HG03521 (cell line): ENCODE measurements around the gene FAM193B.

Experiments used
- ATAC-seq: cut with Tn5 transposase; IDR thresholded peaks from one replicate; pipeline ENCODE4 v1.9.1; 2021; ENCODE audit warnings: mild to moderate bottlenecking, moderate library complexity; ENCODE audit not compliant: unreplicated experiment

Gene FAM193B

DNA sequence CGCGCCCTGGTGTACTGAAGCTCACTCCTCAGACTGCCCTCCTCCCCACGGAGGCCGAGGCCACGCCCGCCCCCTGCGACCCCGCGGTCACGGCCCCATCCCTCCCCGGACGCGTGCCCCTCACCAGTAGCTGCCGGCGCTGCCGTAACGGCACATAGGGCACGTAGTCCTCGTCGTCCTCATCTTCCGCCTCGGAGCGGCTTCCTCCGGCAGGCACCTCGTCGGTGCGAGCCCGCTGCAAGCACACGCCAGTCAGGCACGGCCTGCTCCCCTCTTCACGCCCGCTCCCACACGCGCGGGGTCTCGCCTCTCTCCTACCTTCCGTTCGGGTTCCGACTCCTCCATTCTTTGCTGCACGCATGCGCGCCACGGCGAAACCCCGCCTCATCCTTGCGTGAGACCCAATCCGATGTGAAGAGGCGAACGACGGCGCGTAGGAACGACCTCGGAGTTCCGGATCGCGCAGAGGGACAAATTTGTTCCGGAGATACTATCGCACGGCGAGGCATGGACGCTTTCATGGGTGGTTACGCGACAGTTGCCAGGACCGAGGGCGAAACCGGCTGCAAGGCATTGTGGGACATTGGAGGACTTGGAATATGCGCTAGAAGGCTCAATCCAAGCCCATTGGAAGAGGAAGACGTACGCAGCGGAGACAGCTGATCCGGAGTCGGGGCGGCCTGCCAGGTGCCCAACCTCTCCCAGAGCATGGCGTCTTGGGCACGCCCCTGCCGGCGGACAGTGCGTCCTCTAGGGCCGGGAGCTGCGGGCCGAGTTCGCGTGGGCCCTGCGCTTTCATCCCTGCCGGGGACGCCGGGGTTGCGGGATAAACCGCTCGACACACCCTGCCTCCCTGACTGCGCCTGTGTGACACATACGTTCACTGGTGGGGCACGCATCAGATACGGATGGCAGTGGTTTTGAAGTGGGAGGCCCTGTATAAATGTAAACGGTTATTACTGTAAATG is 37.5 kb downstream of the FAM193B start, which contains the start of gene DDX41:
Gene DDX41 (minus strand): TSS at position 361 of the 968 bp plus-strand sequence. CDS start 16 bp downstream, at position 345.
- peak; percentile 72 for ATAC-seq

DNA sequence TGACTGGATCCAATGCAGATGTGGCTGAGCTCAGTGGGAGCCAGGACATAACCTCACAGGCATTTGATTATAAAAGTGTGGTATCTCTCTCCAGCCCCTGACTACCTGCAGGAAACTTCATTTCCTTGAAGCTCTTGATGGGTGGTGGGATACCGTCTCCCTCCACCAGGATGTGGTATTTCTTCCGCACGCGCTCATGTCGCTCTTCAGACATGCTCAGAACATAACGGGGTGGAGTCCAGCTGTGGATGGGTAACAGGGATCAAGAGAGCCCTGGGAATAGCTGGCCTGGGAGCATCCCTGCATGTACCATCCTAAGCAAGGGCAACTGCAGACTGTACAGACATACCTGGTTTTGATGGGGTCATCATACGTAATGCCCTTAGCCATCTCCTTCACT is 38.8 kb downstream of the FAM193B start:
- no peak for ATAC-seq

DNA sequence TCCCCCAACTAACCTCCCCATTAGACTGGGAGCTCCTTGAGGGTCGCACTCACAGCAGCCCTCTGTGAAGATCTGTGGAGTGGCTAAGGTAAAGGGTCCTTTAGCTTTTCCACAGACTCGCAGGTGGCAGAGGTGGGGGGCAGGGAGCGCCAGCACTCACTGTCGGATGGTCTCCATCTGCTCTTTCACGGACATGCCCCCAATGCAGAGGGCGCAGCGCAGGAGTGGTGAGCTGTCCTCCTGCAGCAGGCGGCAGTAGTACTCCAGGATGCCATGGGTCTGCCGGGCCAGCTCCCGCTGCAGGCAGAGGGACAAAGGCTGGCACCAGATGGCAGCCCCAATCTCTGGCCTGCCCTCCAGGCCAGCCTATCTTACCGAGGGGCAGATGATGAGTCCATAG is 39.8 kb downstream of the FAM193B start:
- no peak for ATAC-seq

DNA sequence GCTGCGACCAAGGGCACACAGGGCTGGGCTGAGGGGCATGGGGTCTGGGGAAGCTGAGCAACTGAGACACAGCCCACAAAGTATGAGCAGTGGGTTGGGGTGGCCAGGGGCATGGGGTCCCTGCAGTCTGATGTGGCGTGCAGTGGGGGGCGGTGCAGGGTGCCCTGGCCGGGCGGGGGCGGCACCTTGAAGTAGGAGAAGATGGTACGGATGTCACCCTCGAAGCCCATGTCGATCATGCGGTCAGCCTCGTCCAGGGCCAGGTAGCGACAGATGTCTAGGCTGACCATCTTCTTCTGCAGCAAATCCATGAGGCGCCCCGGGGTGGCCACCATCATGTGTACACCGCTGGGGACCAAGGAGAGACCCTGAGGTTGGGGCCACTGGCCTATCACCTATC is 40.9 kb downstream of the FAM193B start:
- ATAC-seq: no peak

DNA sequence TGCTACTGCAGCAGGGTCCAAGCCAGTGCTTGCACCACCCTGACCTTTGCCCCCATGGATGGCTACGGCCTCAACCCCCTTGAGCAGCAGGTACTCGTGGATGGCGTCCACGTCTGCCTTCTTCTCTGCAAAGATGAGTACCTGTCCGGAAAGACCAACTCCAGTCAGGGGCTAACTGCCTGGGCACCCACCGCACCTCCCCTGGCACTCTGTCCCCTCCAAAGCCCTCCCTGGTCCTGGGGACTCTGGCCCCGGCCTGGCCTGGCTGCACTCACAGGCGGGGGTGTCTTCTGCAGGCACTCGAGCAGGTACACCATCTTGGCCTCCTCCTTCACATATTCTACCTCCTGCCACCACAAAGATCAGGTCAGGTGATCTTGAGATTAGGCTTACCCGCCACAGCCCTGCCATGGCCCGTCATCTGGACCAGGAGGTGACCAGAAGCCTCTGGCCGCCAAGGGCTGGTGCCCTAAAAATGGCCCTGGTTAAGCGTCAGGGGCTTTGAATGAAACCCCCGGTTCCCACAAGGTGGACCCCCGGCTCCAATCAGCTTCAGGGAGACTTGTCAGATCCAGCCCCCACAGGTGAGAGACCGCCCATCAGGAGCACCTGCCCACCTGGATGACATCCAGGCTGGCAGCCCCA is 41.5 kb downstream of the FAM193B start:
- no peak for ATAC-seq

DNA sequence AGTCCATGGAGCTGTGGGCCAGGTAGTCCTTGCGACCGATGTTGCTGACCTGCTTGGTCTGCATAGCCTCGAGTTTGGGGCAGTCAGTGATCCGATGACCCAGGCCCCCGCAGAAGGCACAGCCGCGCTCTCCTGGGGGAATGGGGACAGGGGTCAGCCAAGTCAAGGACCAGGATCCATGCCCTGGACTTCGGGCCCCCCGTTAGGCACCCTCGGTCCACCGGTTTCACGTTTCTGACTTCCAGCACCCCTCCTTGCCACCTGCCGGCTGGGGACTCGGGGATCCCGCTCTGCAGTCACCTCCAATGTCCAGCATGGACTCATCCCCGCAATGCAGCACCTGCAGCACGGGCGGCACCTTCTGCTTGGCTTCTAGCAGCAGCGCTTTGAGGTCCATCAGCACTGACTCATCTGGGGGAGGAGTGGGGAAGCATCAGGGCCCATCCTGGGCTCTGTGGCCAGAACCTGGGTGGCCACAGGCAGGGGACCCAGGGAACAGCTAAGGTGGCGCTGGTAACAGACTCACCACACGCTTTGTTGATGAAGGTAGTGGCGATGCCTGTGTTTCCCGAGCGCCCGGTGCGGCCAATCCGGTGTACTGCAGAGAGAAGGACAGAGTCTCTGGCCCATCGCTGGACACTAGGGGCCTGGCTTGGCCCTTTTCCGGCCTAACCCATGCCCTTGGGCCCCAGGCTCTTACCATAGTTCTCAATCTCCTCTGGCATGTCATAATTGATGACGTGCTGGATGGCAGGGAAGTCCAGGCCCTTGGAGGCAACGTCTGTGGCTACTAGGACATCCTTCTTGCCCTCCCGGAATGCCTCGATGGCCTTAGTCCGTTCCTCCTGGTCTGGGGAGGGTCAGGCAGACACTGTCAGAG is 42.3 kb downstream of the FAM193B start:
- no peak for ATAC-seq

DNA sequence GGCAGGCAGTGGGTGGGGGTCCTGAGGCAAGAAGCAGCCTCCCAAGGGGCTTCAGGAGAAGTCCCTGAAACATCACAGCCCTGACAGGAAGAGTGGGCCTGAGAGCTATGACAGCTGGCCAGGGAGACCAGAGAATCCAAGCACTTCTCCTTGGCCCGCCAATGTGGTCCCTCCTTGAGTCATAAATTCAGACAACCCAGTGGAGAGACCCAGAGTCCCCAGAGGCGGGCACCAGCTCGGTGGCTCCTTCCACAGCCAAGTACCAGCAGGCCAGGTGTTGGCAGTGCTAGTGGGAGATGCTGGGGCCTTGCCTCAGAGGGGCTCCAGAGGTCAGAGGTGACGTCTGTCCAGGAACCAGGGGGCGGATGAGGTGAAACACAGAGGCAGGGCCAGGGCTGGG is 43.2 kb downstream of the FAM193B start:
- no peak for ATAC-seq

DNA sequence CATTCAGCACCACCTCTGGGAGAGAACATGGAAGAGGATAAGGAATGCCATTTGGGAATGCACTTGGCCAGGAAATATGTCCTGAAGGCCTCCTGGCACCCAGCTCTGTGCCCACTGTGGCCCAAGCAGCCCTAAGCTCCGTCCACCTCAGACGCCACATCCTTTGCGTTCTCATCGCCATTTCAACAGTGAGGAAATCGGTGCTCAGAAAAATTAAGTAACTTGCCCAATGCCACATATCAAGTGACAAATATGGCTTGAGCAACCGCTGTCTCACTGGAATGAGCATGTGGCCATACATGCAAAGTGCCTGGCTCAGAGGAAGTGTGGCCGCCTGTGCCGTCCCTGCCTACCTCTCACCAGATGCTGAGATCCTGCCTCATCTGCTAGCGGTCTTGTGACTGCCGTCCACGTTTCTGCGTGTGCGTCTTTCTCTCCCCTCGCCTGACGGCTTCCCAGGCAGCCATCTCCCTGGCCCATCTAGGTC is 43.8 kb downstream of the FAM193B start:
- ATAC-seq: peak; percentile 29

DNA sequence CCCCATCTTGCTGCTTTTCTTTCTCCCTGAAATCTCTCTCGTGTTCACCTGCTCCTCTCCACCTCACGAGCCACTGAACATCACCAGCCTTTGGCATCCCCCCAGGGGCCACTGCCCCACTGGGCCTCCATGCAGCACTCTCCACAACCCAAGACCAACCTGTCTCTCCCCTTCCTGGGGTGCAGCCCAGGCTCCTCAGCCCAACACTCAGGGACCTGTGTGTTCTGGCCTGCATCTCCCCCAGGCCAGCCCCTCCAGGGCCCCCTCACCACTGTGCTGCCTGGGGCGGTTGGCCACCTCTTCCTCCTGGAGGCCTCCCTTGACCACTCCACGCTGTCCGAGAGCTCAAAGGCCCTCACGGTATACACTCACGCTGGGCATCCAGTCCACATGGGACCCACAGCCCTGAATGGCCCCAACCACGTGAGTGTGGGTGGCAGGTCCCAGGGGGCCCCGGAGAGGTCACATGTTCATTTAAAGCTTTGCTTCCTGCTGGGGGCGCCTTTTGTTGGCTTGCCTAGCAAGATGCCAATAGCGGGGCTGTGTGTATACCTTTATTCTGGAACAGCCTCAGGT is 44.3 kb downstream of the FAM193B start:
- ATAC-seq: no peak

DNA sequence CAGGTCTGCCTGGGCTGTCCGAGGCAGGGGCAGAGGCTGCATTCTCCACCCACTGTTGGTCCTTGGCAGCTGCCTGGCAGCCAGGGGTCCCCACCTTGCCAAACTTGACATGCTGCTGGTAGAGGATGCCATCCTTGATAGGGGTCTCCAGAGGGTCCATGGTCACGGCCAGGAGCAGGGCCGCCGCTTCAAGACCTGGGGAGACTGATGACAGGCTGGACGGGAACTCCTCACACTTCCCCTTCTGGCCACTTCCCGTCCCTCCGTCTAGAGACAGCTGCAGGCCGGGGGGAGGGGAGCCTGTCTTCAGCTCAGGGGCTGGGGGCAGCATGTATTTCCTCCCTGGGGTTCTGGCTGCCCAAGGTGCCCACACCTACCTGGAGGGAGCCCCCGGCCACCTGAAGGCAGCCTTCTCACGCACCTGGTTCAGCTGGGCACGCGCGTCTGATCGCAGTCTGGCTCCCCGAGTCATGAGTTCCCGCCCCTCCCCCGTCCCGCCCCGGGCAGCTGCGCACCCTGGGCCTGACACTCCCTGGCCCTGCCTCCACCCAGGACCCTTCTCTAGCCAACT is 44.9 kb downstream of the FAM193B start, which contains the start of gene DOK3:
Gene DOK3 (minus strand): TSS at position 446 of the 571 bp plus-strand sequence. CDS start 286 bp downstream, at position 160.
- no peak for ATAC-seq

DNA sequence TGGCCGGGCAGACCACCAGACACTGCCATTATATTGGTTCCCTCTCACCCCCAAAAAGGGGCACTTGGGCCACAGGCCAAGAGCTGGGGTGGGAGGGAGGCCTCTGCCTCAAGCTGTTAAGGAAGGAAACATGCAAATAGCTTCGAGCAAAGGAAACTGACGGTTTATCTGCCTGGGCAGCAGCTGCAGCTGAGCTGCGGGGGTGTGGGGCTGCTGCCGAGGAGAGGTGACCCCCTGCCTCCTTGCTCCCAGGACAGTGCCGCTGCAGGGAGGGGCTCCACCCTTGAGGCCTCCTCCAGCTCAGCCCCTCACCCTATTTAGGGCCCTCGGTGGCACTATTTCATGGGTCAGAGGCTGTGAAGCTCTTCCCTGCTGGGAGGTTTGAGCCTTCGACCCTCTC is 45.5 kb downstream of the FAM193B start:
- no peak for ATAC-seq

DNA sequence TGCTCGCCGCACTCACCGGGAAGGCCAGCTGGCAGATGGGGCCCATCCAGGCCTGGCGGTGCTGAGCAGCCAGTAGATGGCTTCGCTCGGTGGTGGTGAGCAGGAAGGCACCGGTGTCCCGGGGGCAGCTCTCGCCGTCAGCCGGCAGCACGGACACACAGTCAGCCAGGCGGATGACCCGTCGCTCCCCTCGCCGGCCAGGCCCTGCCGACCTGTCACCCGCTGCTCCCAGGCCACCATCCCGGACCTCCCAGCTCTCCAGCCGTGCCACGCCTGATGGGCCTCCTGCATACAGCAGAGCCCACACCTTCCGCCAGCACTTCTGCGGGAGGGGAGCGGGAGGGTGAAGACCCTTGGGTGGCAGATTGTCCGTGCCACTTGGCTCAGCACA is 46.1 kb downstream of the FAM193B start:
- ATAC-seq: no peak

DNA sequence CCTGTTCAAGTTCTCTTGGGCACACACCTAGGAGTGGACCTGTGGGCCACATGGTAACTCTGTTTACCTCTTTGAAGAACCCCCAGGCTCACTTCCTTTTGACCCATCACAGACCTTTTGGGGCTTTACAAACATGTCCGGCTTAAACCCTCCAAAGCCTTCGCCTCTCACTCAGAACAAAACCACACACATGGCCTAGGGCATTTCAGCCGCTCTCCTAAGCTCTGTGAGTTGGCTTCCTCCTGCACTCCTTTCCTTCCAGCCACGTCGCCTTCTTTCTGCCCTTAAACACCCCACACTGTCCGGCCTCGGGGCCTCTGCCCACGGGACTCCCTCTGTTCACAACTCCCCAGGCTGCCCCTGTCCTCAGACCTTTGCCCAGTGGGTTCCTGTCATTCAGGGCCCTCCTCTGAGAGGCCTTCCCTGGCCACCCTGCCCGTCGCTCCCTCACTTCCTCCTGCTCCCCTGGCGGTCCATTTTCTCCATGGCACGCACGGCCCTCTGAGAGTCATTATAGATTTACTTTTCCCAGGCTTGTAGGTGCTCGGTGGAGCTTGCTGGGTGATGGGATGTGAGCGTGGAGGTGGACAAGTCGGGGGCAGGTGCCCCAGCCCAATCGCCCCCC is 46.7 kb downstream of the FAM193B start:
- ATAC-seq: no peak

DNA sequence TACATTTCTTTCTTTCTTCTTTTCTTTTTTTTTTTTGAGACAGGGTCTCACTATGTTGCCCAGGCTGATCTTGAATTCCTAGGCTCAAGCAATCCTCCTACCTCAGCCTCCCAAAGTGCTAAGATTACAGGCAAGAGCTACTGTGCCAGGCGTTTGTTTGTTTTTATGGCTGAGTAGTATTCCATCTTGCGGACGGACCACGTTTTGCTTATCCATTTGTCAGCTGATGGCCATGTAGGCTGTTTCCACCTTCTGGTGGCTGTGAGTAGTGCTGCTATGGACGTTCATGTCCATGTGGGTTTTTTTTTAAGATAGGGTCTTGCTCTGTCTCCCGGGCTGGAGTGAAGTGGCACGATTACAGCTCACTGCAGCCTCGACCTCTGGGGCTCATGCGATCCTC is 47.2 kb downstream of the FAM193B start:
- ATAC-seq: no peak

DNA sequence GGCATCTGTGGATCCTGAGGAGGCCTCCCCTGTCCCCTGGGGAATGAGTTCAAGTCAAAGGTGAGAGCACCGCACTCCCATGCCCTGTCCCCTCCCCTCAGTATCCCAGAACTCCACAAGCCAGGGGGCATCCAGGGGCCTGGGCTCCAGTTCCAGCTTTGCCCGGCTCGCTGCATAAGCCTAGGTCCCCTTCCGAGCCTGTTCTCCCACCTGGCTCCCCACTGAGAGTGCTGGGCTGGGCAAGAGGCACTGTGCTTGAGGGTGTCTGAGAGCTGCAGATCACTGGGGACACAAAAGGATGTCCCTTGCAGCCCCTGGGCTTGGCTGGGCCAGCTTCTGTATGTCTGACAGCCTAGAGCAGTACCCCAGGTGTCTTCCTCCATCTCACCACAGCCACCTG is 49.3 kb downstream of the FAM193B start:
- ATAC-seq: no peak

DNA sequence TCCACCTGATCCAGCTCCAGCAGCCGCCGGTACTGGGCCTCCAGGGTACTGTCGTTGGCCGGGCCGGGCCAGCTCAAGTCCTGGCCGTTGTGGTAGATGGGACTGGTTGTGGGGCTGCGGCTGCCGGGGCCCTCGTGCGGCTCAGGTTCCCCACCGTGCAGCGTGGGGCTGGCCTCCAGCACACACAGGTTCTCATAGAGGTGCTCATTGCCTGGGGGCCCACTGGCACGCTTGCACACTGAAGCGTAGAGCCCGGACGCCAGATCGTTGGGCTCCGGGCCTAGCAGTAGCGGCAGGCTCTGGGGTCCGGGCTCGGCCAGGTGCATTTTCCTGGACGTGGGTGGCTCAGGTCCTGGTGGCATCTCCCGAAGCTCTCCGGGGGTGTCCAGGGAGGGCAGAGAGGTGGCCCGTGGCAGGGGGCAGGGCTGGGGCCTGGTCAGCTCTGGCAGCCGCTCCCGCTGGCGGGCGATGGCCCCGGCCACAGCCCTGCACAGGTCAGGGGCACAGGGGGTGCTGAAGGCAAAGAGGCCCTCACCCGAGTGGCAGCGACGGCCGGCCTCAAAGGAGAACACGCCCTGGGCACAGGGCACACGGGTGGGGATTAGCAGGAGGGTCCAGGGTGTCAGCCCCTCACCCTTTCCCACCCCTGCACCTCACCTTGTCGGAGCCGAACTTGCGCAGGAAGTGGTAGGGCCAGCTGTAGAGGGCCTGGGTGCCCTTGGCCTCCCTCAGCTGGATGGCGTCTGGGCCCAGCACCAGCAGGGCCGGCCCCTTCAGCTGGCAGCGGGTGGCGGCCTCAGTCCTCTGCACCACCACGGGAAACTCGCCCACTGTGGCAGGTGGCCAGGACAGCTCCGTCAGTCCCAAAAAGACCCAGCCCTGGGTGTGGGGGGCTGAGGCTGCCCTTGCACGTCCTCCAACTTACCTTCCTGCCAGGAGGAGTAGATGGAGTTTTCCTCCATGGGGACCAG is 50.0 kb downstream of the FAM193B start:
- ATAC-seq: no peak

DNA sequence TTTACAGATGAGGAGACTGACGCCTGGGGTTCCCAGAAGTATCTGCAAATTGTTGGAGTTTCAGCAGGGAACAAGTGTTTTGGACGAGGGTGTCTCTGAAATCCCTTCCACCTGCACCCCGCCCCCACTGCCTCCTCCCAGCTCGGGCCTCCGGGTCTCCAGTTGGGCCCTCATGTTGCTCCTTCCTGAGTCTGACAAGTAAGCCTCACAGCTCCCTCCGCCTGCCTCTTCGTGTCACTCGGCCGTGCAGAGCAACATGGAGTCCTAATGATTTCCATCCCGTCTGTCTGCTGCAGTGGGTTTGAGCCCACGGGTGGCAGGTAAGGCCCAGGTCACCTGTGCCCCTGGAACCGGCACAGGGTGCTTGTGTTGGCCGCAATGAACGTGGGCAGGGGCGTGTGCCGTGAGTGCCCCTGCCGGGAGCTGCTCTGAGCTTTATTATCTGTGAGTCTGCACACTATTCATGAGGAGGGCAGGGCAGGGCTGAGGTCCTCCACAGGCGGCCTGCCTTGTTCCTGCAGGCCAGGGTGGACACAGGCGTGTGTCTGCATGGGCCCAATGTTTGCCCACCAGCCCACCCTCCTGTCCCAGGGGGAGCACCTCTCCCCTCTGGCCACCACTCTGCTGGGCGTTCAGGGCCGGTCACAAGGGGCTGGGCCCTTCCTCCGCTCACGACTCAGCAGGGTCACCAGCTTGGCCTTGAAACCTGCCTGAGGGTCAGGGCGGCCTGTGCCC is 50.8 kb downstream of the FAM193B start:
- ATAC-seq: no peak

DNA sequence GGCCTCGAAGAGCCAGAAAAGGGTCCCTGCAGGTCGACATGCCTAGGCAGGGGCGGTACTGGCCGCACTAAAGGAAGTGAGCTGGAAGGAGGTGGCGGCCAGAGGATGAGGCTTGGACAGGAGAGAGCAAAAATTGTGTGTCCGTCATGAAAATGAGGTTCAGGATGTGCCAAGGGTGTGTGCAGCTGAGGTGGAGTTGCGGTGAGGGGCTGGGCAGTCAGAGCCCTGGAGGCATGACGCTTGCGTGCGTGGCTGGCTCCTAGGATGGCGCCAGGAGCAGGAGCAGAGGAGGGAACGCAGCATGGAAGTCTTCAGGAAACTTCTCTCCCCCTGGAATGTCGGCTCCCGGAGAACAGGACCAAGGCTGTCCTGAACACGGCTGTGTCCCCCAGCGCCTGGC is 51.5 kb downstream of the FAM193B start:
- no peak for ATAC-seq
